LNCAP (cell line): ENCODE data around the gene HORMAD2.

Experiments used
- TF ChIP-seq, protein P1 (sequence below): fragments of 450-650 bp; IDR thresholded peaks from 2 replicates; pipeline ENCODE4 v1.5.1; 2017; ENCODE audit warnings: mild to moderate bottlenecking

HORMAD2 gene

GRCh38 chr22:30196141-30196879 lies 116.0 kb downstream of the HORMAD2 start:
- TF ChIP-seq, protein P1, sequence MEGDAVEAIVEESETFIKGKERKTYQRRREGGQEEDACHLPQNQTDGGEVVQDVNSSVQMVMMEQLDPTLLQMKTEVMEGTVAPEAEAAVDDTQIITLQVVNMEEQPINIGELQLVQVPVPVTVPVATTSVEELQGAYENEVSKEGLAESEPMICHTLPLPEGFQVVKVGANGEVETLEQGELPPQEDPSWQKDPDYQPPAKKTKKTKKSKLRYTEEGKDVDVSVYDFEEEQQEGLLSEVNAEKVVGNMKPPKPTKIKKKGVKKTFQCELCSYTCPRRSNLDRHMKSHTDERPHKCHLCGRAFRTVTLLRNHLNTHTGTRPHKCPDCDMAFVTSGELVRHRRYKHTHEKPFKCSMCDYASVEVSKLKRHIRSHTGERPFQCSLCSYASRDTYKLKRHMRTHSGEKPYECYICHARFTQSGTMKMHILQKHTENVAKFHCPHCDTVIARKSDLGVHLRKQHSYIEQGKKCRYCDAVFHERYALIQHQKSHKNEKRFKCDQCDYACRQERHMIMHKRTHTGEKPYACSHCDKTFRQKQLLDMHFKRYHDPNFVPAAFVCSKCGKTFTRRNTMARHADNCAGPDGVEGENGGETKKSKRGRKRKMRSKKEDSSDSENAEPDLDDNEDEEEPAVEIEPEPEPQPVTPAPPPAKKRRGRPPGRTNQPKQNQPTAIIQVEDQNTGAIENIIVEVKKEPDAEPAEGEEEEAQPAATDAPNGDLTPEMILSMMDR: no peak

GRCh38 chr22:30196880-30197336 lies 116.6 kb downstream of the HORMAD2 start:
- TF ChIP-seq, protein P1: no peak

GRCh38 chr22:30197389-30197788 lies 117.1 kb downstream of the HORMAD2 start:
- TF ChIP-seq, protein P1: no peak

DNA sequence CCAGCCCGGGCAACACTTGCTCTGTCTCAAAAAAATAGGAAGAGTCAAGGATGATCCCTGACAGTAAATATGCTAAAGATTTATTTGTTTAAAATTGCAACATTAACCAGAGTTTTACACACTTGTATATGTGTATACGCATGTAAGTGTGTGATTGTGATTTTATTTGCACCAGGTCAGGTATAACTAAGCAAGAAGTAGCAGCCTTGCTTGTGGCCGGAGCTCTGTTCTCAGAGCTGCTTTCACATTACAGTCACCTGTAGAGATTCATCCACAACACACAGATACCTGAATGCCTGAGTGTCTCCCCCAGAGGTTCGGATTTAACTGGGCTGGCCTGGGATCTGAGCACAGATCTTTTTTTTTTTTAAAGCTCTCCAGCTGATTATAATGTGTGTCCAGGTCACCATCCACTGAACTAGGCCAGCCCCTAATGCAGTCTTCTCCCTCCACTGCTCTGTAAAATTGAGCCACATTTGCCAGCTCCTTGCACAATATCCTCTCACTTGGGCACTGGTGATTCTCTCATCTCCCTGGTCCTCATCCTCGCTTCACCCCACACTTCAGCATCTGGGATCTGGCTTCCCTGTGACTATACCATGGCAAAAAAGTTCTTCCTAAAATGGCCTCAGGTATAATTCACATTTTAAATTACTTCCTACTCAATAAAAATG lies 118.0 kb downstream of the HORMAD2 start:
- TF ChIP-seq, protein P1: no peak

DNA sequence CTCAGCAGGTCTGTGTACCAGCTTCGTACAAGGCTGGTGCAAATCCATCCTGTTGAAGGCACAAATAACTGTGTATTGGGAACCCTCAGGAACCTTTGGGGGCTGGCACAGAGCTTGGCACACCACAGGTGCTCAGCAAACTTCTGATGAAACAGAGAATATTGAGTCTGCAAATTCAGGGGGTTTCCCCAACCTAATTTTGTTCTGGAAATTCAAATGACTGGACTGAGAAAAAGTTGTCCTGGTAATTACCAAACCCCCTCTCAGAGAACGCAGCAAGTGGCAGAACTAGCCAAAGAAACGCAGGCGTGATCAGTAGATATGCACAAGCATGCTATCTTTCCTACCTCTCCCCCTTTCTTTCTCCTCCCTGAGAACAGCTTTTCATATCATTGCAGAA lies 118.7 kb downstream of the HORMAD2 start:
- TF ChIP-seq, protein P1: no peak

DNA sequence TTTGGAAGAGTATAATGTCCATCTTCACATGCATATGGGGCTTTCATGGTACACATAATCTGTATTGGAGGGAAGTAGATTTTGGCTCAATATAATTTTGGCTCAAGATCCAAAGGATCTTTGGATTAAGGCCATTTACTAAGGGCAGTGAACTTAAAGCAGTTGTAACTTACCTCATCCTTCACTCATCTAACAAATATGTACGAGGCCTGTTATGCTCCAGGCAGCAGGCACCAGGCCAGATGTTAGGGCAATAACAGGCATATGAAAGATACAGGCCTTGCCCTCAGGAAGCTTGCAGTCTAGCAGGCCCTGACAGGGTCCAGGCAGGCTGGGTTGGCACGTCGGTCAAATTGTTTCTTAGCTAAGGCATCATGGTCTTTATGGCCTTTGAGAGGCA lies 121.7 kb downstream of the HORMAD2 start:
- TF ChIP-seq, protein P1: no peak

DNA sequence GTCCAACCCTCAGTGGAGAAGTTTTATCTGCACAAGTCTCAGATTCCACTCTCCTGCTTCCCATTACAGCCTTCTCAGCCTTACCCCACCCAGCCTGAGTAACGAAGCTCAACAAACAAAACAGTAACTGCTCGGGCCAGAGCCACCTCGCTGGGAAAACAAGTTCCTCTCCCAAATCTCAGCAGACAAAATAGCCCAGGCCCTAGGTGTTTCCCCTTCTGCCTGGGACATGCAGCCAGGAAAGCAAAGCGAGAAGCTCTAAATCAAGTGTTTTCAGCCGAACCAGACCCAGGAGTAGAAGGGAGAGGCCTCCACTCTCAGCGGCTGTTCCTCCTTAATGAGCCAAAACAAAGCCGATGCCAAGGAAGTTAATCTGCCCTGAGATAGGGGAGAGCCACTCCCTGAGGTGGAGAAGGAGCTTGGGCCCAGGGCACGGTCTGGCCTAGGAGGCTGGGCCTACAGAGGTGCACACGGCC lies 122.3 kb downstream of the HORMAD2 start:
- TF ChIP-seq, protein P1: no peak
